Right hindlimb (tissue), 1 donor: ENCODE measurements around the gene PCDHGB1.
"Not testable (repeated sequence)": the region's sequence is repeated elsewhere in the genome, so short reads cannot be mapped to it uniquely, and the experiment has no call there.

Experiments
- DNase-seq: peaks from one replicate; pipeline ENCODE4 v3.0.0-alpha.2; 2018

Gene PCDHGB1

DNA sequence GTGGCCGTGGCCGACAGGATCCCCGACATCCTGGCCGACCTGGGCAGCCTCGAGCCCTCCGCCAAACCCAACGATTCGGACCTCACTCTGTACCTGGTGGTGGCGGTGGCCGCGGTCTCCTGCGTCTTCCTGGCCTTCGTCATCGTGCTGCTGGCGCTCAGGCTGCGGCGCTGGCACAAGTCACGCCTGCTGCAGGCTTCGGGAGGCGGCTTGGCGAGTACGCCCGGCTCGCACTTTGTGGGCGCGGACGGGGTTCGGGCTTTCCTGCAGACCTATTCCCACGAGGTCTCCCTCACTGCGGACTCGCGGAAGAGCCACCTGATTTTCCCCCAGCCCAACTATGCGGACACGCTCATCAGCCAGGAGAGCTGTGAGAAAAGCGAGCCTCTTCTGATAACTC lies 3.9 kb upstream of the PCDHGB1 start:
- not testable (repeated sequence) for DNase-seq

DNA sequence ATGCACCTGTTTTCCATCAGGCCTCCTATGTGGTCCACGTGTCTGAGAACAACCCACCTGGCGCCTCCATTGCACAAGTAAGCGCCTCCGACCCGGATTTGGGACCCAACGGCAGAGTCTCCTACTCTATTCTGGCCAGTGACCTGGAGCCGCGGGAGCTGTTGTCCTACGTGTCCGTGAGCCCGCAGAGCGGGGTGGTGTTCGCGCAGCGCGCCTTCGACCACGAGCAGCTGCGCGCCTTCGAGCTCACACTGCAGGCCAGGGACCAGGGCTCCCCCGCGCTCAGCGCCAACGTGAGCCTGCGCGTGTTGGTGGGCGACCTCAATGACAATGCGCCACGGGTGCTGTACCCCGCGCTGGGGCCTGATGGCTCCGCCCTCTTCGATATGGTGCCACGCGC lies 1.7 kb downstream of the PCDHGB1 start:
- no peak for DNase-seq

DNA sequence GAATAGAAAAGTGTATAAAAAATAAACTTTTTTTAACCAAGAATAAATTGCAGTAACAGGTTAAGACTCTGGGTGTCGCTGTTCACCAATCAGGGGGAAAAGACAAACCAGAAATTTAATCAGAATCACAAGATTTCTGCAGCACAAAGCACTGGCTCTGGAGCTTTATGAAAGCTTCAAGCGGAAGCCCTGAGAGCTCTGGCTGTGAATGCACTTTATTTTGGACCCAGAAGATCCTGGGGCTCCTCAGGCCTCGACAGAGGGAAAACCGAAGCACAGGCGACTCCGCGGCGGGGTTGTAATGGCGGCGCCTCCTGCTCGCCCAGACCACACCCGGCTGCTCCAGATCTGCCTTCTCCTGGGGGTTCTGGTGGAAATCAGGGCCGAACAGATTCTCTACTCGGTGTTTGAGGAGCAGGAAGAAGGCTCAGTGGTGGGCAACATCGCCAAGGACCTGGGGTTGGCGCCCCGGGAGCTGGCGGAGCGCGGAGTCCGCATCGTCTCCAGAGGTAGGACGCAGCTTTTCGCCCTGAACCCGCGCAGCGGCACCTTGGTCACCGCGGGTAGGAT lies 5.1 kb downstream of the PCDHGB1 start, which contains the start of gene PCDHGA4:
Gene PCDHGA4 (plus strand): TSS at position 122 of the 570 bp plus-strand sequence. CDS start 87 bp downstream, at position 209.
- DNase-seq: no peak

DNA sequence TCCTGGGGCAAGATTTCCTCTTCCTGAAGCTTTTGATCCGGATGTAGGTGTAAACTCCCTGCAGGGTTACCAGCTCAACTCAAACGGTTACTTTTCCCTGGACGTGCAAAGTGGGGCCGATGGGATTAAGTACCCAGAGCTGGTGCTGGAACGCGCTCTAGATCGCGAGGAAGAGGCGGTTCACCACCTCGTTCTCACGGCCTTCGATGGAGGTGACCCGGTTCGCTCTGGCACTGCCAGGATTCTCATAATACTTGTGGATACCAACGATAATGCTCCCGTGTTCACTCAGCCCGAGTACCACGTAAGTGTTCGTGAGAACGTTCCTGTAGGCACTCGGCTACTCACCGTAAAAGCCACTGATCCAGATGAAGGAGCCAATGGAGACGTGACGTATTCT lies 5.7 kb downstream of the PCDHGB1 start:
- DNase-seq: no peak

DNA sequence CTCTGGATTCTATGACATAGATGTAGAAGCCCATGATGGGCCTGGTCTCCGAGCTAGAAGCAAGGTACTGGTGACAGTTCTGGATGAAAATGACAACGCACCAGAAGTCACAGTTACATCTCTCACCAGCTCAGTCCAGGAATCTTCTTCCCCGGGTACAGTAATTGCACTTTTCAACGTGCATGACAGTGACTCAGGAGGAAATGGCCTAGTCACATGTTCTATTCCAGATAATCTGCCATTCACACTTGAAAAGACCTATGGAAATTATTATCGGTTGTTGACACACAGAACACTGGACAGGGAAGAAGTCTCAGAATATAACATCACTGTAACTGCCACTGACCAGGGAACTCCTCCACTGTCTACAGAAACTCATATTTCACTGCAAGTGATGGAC lies 6.2 kb downstream of the PCDHGB1 start:
- no peak for DNase-seq

DNA sequence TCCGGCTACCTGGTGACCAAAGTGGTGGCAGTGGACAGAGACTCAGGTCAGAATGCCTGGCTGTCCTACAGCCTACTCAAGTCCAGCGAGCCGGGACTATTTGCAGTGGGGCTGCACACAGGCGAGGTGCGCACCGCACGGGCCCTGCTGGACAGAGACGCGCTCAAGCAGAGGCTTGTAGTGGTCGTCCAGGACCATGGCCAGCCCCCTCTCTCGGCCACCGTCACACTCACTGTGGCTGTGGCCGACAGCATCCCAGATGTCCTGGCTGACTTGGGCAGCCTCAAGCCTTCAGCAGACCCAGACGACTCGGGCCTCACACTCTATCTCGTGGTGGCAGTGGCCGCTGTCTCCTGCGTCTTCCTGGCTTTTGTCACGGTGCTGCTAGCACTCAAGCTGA lies 7.1 kb downstream of the PCDHGB1 start:
- DNase-seq: no peak

DNA sequence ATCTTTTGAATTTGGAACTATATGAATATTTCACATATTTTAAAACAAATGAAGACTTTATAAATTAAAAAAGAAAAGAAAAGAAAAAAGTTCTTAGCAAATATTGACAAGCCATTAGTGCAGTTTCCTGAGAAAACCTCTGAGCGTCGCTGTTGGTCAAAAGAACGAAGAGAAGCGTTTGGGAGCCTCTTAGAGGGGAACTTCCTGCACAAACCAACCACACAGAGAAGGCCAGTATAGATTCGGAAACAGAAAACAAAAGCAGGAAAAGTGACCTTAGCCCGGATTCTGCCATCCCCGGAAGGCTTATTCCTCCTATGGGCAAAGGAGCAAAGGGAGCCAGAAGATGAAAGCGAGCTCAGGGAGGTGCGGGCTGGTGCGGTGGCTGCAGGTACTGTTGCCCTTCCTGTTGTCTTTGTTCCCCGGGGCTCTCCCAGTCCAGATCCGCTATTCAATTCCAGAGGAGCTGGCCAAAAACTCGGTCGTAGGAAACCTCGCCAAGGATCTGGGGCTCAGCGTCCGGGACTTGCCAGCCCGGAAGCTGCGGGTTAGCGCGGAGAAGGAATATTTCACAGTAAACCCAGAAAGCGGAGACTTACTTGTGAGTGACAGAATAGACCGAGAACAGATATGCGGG lies 10.0 kb downstream of the PCDHGB1 start, which contains the start of gene PCDHGB2:
Gene PCDHGB2 (plus strand): TSS at position 205 of the 637 bp plus-strand sequence. CDS start 142 bp downstream, at position 347.
- DNase-seq: no peak

DNA sequence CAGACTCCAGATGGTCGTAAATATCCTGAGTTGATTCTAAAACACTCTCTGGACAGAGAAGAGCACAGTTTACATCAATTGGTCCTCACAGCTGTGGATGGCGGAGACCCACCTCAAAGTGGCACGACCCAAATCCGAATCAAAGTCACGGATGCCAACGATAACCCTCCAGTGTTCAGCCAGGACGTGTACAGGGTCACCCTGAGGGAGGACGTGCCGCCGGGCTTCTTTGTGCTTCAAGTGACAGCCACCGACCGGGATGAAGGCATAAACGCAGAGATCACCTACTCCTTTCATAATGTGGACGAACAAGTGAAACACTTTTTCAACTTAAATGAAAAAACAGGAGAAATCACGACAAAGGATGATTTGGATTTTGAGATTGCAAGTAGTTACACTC lies 10.8 kb downstream of the PCDHGB1 start:
- DNase-seq: no peak

DNA sequence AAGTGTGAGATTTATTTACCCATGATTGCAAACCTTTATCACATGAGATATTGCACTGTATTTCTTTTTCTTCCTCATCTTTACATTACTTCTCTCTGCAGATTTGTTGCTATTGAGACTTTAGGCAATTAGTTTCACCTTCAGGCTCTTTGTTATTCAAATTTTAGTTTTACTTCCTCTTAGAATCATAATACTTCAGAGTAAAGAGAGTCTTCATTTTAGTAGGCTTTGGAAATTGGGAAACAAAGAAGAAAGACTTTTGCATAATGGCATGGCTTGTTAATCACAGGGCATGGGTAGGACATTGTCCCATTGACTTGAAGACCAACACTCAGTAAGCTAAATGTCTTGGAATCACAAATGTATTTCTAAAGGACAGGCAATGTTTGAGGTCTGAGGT lies 12.8 kb downstream of the PCDHGB1 start:
- DNase-seq: no peak

DNA sequence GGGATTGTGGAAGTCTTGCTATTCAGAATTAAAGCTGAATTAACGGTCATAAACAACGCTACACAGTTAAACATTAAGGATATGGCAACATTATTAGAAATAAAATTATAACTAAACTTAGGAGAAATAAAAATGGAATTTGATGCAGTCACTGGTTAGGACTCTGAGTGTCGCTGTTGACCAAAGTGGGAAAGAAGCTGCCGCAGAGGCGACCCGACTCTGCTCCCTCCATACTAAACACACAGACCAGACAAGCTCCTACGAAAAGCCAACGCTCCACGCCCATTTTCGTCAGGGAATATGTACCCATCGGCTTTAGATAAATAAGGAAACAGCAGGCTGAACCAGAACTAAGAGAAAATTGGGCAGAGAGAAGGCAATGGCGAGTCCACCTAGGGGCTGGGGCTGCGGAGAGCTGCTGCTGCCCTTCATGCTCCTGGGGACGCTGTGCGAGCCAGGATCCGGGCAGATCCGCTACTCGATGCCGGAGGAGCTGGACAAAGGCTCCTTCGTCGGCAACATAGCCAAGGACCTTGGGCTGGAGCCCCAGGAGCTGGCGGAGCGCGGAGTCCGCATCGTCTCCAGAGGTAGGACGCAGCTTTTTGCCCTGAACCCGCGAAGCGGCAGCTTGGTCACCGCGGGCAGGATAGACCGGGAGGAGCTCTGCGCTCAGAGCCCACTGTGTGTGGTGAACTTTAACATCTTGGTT lies 14.2 kb downstream of the PCDHGB1 start, which contains the start of gene PCDHGA5:
Gene PCDHGA5 (plus strand): TSS at position 211 of the 709 bp plus-strand sequence. CDS start 169 bp downstream, at position 380.
- no peak for DNase-seq

DNA sequence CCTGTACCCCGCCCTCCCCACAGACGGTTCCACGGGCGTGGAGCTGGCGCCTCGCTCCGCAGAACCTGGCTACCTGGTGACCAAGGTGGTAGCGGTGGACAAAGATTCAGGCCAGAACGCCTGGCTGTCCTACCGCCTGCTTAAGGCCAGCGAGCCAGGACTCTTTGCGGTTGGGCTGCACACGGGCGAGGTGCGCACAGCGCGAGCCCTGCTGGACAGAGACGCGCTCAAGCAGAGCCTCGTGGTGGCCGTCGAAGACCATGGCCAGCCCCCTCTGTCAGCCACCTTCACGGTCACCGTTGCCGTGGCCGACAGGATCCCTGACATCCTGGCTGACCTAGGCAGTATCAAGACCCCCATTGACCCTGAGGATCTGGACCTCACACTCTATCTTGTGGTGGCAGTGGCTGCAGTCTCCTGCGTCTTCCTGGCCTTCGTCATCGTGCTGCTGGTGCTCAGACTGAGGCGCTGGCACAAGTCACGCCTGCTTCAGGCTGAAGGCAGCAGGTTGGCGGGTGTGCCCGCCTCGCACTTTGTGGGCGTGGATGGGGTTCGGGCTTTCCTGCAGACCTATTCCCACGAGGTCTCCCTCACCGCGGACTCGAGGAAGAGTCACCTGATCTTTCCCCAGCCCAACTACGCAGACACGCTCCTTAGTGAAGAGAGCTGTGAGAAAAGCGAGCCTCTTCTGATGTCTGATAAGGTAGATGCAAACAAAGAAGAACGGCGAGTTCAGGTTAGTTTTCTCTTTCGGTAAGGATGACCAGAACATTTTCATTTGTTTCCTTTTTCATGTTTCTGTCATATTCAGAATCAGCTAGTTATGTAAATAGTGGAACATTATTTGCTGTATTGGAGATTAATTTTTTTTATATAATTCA lies 16.4 kb downstream of the PCDHGB1 start:
- DNase-seq: no peak

DNA sequence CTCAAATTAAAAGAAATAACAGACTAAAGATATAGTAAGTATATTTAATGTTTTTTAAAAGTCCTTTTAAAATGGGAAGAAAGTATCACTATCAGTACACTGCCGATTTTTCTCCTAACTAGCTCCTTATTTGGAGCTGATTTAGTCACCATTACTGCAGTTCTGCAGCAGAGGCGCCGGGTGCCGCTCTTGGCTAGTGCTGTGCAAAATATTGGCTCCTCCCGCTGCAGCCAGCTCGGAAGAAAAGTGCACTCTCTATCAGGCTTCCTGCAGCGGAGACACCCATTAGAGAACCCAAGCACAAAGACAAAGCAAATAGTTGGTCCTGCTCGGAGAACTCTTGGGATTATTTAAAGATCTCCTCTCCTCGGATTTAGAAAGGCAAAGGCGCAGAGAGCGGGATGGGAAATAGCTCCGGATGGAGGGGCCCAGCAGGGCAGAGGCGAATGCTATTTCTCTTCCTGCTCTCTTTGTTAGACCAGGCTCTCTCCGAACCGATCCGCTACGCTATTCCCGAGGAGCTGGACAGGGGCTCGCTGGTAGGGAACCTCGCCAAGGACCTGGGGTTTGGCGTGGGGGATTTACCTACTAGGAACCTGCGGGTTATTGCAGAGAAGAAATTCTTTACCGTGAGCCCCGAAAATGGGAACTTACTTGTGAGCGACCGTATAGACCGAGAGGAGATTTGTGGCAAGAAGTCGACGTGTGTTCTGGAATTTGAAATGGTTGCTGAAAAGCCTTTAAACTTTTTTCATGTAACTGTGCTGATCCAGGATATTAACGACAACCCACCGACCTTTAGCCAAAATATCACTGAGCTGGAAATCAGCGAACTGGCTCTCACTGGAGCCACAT lies 20.3 kb downstream of the PCDHGB1 start, which contains the start of gene PCDHGB3:
Gene PCDHGB3 (plus strand): TSS at position 249 of the 855 bp plus-strand sequence. CDS start 153 bp downstream, at position 402.
- no peak for DNase-seq

DNA sequence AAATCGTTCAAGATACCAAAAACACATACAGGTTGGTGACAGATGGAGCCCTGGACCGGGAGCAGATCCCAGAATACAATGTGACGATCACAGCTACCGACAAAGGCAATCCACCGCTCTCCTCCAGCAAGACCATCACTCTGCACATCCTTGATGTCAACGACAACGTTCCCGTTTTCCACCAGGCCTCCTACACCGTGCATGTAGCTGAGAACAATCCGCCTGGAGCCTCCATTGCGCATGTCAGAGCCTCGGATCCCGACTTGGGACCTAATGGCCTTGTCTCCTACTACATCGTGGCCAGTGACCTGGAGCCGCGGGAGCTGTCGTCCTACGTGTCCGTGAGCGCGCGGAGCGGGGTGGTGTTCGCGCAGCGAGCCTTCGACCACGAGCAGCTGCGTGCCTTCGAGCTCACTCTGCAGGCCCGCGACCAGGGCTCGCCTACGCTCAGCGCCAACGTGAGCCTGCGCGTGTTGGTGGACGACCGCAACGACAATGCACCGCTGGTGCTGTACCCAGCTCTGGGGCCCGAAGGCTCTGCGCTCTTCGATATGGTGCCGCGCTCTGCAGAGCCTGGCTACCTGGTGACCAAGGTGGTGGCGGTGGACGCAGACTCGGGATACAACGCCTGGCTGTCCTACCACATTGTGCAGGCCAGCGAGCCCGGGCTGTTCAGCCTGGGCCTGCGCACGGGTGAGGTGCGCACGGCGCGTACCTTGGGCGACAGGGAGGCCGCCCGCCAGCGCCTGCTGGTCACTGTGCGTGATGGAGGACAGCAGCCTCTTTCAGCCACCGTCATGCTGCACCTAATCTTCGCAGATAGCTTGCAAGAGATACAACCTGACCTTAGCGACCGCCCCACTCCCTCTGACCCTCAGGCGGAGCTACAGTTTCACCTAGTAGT lies 21.9 kb downstream of the PCDHGB1 start:
- DNase-seq: no peak

DNA sequence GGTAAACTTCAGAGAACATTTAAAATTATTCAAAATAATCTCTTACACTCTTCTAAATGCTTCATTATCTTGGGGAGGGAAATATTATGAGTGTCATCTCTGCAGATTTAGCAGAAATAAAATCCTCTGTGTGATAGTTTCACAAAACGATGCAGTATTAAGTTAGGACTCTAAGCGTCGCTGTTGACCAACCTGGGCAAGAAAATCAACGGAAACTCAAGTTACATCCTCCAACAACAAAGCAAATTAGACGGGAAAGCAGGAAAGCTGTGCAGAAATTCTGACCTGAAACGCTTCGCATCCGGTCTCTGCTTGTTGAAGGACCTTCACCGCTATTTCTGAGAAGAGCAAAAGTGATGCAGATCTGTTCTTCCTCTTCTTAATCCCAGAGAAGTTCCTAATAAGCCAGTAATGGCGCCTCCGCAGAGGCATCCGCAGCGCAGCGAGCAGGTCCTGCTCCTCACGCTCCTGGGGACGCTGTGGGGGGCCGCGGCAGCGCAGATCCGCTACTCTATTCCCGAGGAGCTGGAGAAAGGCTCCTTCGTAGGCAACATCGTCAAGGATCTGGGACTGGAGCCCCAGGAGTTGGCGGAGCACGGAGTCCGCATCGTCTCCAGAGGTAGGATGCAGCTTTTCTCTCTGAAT lies 23.9 kb downstream of the PCDHGB1 start, which contains the start of gene PCDHGA6:
Gene PCDHGA6 (plus strand): TSS at position 219 of the 645 bp plus-strand sequence. CDS start 193 bp downstream, at position 412.
- DNase-seq: no peak

DNA sequence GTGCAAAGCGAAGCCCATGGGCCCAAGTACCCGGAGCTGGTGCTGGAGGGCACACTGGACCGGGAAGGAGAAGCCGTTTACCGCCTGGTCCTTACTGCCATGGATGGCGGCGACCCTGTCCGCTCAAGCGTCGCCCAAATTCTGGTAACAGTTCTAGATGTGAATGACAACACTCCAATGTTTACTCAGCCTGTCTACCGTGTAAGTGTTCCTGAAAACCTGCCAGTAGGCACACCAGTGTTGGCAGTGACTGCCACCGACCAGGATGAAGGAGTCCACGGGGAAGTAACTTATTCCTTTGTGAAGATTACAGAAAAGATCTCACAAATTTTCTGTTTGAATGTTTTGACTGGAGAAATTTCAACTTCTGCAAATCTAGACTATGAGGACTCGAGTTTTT lies 24.7 kb downstream of the PCDHGB1 start:
- no peak for DNase-seq

DNA sequence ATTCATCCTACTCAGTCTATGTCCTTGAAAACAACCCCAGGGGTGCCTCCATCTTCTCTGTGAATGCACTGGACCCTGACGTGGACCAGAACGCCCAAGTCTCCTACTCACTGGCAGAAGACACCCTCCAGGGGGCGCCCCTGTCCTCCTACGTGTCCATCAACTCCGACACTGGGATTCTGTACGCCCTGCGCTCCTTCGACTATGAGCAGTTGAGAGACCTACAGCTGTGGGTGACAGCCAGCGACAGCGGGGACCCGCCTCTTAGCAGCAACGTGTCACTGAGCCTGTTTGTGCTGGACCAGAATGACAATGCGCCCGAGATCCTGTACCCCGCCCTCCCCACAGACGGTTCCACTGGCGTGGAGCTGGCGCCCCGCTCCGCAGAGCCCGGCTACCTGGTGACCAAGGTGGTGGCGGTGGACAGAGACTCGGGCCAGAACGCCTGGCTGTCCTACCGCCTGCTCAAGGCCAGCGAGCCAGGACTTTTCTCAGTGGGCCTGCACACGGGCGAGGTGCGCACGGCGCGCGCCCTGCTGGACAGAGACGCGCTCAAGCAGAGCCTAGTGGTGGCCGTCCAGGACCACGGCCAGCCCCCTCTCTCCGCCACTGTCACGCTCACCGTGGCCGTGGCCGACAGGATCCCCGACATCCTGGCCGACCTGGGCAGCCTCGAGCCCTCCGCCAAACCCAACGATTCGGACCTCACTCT lies 25.7 kb downstream of the PCDHGB1 start:
- DNase-seq: not testable (repeated sequence)

DNA sequence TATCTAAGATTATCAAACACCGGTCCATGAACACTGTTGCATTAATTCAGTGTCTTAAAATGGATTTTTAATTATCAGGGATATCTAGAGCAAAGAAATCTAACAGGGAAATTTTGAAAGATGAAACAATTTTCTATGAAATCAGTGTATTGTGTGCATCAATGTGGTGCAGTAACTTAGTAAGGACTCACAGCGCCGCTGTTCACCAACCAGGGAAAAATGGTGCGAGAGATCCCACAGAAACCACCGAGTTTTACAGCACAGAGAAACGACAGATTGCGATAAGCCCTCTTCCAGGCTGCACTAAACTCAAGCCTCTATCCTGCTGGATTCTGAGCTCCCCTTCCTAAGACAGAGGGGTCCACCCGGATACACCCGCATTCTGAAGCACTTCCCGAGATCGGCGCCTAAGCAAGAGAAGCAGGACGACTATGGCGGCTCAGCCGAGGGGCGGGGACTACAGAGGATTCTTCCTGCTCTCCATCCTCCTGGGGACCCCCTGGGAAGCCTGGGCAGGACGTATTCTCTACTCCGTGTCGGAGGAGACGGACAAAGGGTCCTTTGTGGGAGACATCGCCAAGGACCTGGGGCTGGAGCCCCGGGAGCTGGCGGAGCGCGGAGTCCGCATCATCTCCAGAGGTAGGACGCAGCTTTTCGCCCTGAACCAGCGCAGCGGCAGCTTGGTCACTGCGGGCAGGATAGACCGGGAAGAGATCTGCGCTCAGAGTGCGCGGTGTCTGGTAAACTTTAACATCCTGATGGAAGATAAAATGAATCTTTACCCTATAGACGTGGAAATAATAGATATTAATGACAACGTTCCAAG lies 32.8 kb downstream of the PCDHGB1 start, which contains the start of gene PCDHGA7:
Gene PCDHGA7 (plus strand): TSS at position 274 of the 826 bp plus-strand sequence. CDS start 158 bp downstream, at position 432.
- DNase-seq: no peak

DNA sequence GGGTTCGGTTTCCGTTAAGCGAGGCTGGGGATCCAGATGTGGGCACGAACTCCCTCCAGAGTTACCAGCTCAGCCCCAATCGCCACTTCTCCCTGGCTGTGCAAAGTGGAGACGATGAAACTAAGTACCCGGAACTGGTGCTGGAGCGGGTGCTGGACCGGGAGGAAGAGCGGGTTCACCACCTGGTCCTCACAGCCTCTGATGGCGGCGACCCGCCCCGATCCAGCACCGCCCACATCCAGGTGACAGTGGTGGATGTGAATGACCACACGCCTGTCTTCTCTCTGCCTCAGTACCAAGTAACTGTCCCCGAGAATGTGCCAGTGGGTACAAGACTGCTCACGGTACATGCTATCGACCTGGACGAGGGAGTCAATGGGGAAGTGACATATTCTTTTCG lies 33.4 kb downstream of the PCDHGB1 start:
- DNase-seq: no peak
